Activated T-helper 2 cell treated with anti-CD3 and anti-CD28 coated beads, Interferon-gamma antibody, Interleukin-2, Interleukin-4, amounts not matched to agents 10 μg/mL and 5 μg/mL and 100 μg/mL, durations not matched to agents 14 hours and 24 hours and 36 hours (primary cell): Measurements from ENCODE around the gene OLFML3. TPM values are rescaled to one million over a fixed set of nuclear protein-coding genes. Genes with fewer than 3 reads are reported as not detected.

ENCODE experiments used
- DNase-seq: peaks from one replicate; pipeline ENCODE4 v3.0.0; 2021; ENCODE audit warnings: low spot score
- H3K27ac Mint-ChIP-seq: one replicate; pipeline ENCODE4 v1.8.0; 2021; ENCODE audit warnings: mixed read lengths
- H3K27me3 Mint-ChIP-seq: one replicate; pipeline ENCODE4 v1.8.0; 2021; ENCODE audit warnings: low read depth, mixed read lengths
- H3K36me3 Mint-ChIP-seq: one replicate; pipeline ENCODE4 v1.8.0; 2021; ENCODE audit warnings: low read depth, mixed read lengths
- H3K4me1 Mint-ChIP-seq: one replicate; pipeline ENCODE4 v1.8.0; 2021; ENCODE audit warnings: low read depth, mixed read lengths
- H3K4me3 Mint-ChIP-seq: one replicate; pipeline ENCODE4 v1.8.0; 2021; ENCODE audit warnings: low read depth, mild to moderate bottlenecking, moderate library complexity, mixed read lengths
- H3K9me3 Mint-ChIP-seq: one replicate; pipeline ENCODE4 v1.8.0; 2021; ENCODE audit warnings: mixed read lengths
- intact Hi-C: fragments of 100-400 bp; cut with micrococcal nuclease; formaldehyde crosslinking; loops from one replicate; pipeline ENCODE4 v1.15.1; 2023
- total RNA-seq: library from RNA; stranded (reverse); gene quantifications from 2 replicates; pipeline ENCODE4 v1.2.3, GENCODE V29; 2022

Gene OLFML3
- total RNA-seq, 1 donor from 2014 or later: 0.11 TPM

- Mint-ChIP-seq H3K9me3 (no peaks in the 10 kb centered on the region), H3K36me3 (no peaks in the 10 kb centered on the region), H3K4me3 (no peak overlapping the region), H3K27ac (no peak overlapping the region), H3K27me3 (peaks cover 2% of the 10 kb centered on the region), H3K4me1 (no peaks in the 10 kb centered on the region)
- intact Hi-C loops: no loop called here
- no peak for DNase-seq
Measured at GRCh38 chr1:114025609-114026401, 46.5 kb downstream of the OLFML3 start.

GRCh38 chr1:114026797-114027196 is 47.5 kb downstream of the OLFML3 start:
- Mint-ChIP-seq H3K4me1 (no peaks in the 10 kb centered on the region), H3K36me3 (no peaks in the 10 kb centered on the region), H3K27me3 (peaks cover 2% of the 10 kb centered on the region), H3K9me3 (no peaks in the 10 kb centered on the region), H3K4me3 (no peak overlapping the region), H3K27ac (no peak overlapping the region)
- intact Hi-C loops: no loop called here
- DNase-seq: no peak

Other genes starting within 250 kb of the OLFML3 start
- 22.0 and 22.5 TPM in 2 replicates for gene PHTF1, start 220.0 kb upstream of the OLFML3 start, total RNA-seq
- gene RSBN1, start 167.0 kb upstream of the OLFML3 start, total RNA-seq: 21.5 and 23.4 TPM in 2 replicates
- 57.8 and 58.8 TPM in 2 replicates for gene PTPN22, start 107.8 kb upstream of the OLFML3 start, total RNA-seq
- 0.39 and 1.1 TPM in 2 replicates for gene BCL2L15, start 91.9 kb upstream of the OLFML3 start, total RNA-seq
- gene AP4B1, start 74.7 kb upstream of the OLFML3 start, total RNA-seq: 42.0 and 45.9 TPM in 2 replicates
- gene DCLRE1B, start 74.1 kb upstream of the OLFML3 start, total RNA-seq: 18.8 and 20.8 TPM in 2 replicates
- gene HIPK1, start 50.1 kb upstream of the OLFML3 start, total RNA-seq: 108 and 111 TPM in 2 replicates
- not detected in 2 replicates for gene SYT6, start 174.4 kb downstream of the OLFML3 start, total RNA-seq